ENCODE measurements around the gene PEX14.

DNA sequence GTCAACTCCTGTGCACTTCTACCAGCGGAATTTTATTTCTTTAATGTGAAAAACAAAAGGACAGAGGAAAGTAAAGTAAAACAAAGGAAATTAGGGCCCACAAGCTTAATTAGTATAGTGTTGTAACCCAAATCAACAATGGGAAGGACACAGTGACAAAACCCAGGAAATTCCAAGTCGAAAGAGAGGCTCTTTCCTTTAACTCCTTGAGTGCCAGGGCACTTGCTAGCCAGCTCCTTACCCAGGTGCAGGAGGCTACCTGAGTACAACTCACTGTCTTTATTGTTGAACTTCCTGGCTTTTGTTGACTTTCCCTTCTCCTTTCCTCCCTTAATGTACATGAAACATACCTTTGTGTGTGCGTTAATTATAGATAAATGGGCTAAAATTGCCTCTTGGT is 55.0 kb downstream of the PEX14 start:
- TF ChIP-seq, protein P1, sequence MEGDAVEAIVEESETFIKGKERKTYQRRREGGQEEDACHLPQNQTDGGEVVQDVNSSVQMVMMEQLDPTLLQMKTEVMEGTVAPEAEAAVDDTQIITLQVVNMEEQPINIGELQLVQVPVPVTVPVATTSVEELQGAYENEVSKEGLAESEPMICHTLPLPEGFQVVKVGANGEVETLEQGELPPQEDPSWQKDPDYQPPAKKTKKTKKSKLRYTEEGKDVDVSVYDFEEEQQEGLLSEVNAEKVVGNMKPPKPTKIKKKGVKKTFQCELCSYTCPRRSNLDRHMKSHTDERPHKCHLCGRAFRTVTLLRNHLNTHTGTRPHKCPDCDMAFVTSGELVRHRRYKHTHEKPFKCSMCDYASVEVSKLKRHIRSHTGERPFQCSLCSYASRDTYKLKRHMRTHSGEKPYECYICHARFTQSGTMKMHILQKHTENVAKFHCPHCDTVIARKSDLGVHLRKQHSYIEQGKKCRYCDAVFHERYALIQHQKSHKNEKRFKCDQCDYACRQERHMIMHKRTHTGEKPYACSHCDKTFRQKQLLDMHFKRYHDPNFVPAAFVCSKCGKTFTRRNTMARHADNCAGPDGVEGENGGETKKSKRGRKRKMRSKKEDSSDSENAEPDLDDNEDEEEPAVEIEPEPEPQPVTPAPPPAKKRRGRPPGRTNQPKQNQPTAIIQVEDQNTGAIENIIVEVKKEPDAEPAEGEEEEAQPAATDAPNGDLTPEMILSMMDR (IDR thresholded peaks at IDR 0.05) = no peak
- TF ChIP-seq POLR2AphosphoS5 (IDR thresholded peaks at IDR 0.05) (no peak), POLR2A (IDR thresholded peaks at IDR 0.05) (no peak)

Data from breast epithelium (tissue), 3 donors.